ENCODE results near the gene GGCT.
A peak's percentile ranks its signal among the peaks of the same experiment; 100 is the strongest.

Gene GGCT, protein sequence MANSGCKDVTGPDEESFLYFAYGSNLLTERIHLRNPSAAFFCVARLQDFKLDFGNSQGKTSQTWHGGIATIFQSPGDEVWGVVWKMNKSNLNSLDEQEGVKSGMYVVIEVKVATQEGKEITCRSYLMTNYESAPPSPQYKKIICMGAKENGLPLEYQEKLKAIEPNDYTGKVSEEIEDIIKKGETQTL

DNA sequence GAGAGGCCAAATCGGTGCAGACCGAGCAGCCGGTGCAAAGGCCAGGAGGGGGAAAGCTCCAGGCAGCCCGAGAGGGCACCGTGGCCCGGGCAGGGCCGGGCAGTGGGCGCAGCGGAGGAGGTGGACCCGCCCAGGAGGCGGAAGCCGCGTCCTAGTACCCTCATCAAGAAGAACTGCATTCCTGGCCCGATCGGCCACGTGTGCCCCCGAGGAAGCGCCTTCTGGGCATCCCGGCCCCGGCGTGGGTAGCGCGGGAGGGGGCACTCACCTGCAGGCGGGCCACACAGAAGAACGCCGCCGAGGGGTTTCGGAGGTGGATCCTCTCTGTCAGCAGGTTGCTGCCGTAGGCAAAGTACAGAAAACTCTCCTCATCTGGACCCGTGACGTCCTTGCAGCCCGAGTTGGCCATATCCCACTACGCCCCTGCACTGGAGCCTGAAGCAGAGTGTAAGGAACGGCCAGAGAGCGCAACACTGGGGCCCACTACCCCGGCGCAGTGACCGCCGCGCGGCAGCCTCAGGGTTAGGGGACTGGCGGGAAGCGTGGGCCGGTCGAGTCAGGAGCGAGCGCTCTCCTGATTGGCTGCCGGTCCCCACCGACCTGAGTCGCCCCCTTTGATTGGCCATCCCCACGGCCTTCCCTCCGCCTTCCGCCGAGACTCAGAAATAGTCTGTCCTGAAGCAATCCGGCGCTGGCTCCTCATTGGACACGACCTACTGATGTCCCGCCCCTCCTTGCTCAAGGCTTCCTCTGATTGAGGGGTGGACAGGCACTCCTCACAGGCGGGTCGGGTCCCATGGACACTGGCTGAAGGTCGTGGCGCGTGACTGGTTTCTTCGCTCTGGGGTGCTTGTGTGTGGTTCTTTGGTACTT is at the start of gene GGCT:
Gene GGCT, minus strand, starts transcription at position 529 of the 873 bp plus-strand sequence. Its CDS starts 120 bp downstream, at position 409.
- Histone ChIP-seq H3K79me2 (ENCODE audit: insufficient read depth, low read length) (peaks cover 49% of the 10 kb centered on the region), H4K20me1 (ENCODE audit: insufficient read depth, low read length, poor library complexity, severe bottlenecking) (peaks cover 37% of the 10 kb centered on the region), H3K9me2 (replicated peaks; ENCODE audit: low read depth, low read length) (no peaks in the 10 kb centered on the region), H3K9me3 (ENCODE audit: insufficient read depth, low read depth, low read length) (no peaks in the 10 kb centered on the region), H3K36me3 (ENCODE audit: insufficient read depth, low read length) (no peaks in the 10 kb centered on the region), H3K27me3 (ENCODE audit: insufficient read depth, low read length, poor library complexity, severe bottlenecking) (no peaks in the 10 kb centered on the region), H3K4me3 (ENCODE audit: low read length, poor library complexity, severe bottlenecking) (peak within 1 kb of the TSS; percentile 96), H3F3A (ENCODE audit: low read depth) (no peaks in the 10 kb centered on the region), H3K9ac (ENCODE audit: low read depth, low read length, poor library complexity, severe bottlenecking) (peak within 1 kb of the TSS; percentile 94), H3K4me2 (ENCODE audit: low read depth, low read length, poor library complexity, severe bottlenecking) (peak within 1 kb of the TSS; percentile 94), H3K4me1 (ENCODE audit: insufficient read depth, low read length, poor library complexity, severe bottlenecking) (peaks cover 40% of the 10 kb centered on the region), H2AFZ (ENCODE audit: low read length) (peak within 1 kb of the TSS; percentile 92)
- TF ChIP-seq EZH2phosphoT487 (IDR thresholded peaks at IDR 0.05; ENCODE audit: borderline replicate concordance) = no peak
- TF ChIP-seq, protein P1, sequence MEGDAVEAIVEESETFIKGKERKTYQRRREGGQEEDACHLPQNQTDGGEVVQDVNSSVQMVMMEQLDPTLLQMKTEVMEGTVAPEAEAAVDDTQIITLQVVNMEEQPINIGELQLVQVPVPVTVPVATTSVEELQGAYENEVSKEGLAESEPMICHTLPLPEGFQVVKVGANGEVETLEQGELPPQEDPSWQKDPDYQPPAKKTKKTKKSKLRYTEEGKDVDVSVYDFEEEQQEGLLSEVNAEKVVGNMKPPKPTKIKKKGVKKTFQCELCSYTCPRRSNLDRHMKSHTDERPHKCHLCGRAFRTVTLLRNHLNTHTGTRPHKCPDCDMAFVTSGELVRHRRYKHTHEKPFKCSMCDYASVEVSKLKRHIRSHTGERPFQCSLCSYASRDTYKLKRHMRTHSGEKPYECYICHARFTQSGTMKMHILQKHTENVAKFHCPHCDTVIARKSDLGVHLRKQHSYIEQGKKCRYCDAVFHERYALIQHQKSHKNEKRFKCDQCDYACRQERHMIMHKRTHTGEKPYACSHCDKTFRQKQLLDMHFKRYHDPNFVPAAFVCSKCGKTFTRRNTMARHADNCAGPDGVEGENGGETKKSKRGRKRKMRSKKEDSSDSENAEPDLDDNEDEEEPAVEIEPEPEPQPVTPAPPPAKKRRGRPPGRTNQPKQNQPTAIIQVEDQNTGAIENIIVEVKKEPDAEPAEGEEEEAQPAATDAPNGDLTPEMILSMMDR (conservative IDR thresholded peaks at IDR 0.05; ENCODE audit: low read length) = no peak

DNA sequence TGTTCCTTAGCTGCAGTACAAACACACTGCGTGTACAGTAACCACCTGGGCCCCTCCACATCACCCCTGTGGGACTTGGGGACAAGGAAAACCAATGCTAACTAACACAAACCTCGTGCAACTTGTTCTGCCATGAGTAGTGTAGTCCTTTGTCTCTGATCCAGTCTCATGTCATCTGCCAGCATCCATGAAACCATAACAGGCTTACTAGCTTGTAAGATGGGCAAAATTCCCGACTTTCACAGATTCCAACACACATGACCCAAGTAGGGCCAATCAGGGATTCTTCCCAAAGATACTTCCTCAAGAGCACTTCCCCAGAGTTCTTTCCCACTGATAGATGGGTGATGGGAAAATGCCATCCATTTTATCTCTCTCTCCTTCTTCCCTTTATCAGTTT is 48.9 kb upstream of the GGCT start:
- Histone ChIP-seq H3K4me2 (ENCODE audit: low read depth, low read length, poor library complexity, severe bottlenecking) (no peak overlapping the region), H3K79me2 (ENCODE audit: insufficient read depth, low read length) (no peaks in the 10 kb centered on the region), H3K27me3 (ENCODE audit: insufficient read depth, low read length, poor library complexity, severe bottlenecking) (no peaks in the 10 kb centered on the region), H3F3A (ENCODE audit: low read depth) (no peaks in the 10 kb centered on the region), H3K4me3 (ENCODE audit: low read length, poor library complexity, severe bottlenecking) (no peak overlapping the region), H3K4me1 (ENCODE audit: insufficient read depth, low read length, poor library complexity, severe bottlenecking) (no peaks in the 10 kb centered on the region), H3K9me2 (replicated peaks; ENCODE audit: low read depth, low read length) (no peaks in the 10 kb centered on the region), H4K20me1 (ENCODE audit: insufficient read depth, low read length, poor library complexity, severe bottlenecking) (no peaks in the 10 kb centered on the region), H3K9me3 (ENCODE audit: insufficient read depth, low read depth, low read length) (no peaks in the 10 kb centered on the region), H2AFZ (ENCODE audit: low read length) (no peak overlapping the region), H3K36me3 (ENCODE audit: insufficient read depth, low read length) (no peaks in the 10 kb centered on the region), H3K9ac (ENCODE audit: low read depth, low read length, poor library complexity, severe bottlenecking) (no peak overlapping the region)
- TF ChIP-seq, protein P1 (conservative IDR thresholded peaks at IDR 0.05; ENCODE audit: low read length) = no peak

GRCh38 chr7:30553141-30553540 is 48.5 kb upstream of the GGCT start:
- no peak overlapping the region for H3K4me3 ChIP-seq (ENCODE audit: low read length, poor library complexity, severe bottlenecking)
- H3K9me2 ChIP-seq (replicated peaks; ENCODE audit: low read depth, low read length) = no peaks in the 10 kb centered on the region
- no peaks in the 10 kb centered on the region for H3K4me1 ChIP-seq (ENCODE audit: insufficient read depth, low read length, poor library complexity, severe bottlenecking)
- no peak overlapping the region for H3K4me2 ChIP-seq (ENCODE audit: low read depth, low read length, poor library complexity, severe bottlenecking)
- H3K36me3 ChIP-seq (ENCODE audit: insufficient read depth, low read length) = no peaks in the 10 kb centered on the region
- H3K27me3 ChIP-seq (ENCODE audit: insufficient read depth, low read length, poor library complexity, severe bottlenecking) = no peaks in the 10 kb centered on the region
- no peaks in the 10 kb centered on the region for H3F3A ChIP-seq (ENCODE audit: low read depth)
- H3K9me3 ChIP-seq (ENCODE audit: insufficient read depth, low read depth, low read length) = no peaks in the 10 kb centered on the region
- no peaks in the 10 kb centered on the region for H3K79me2 ChIP-seq (ENCODE audit: insufficient read depth, low read length)
- TF ChIP-seq EZH2phosphoT487 (IDR thresholded peaks at IDR 0.05; ENCODE audit: borderline replicate concordance) = no peak
- TF ChIP-seq, protein P1 (conservative IDR thresholded peaks at IDR 0.05; ENCODE audit: low read length) = no peak
- H4K20me1 ChIP-seq (ENCODE audit: insufficient read depth, low read length, poor library complexity, severe bottlenecking) = no peaks in the 10 kb centered on the region
- H3K9ac ChIP-seq (ENCODE audit: low read depth, low read length, poor library complexity, severe bottlenecking) = no peak overlapping the region
- no peak overlapping the region for H2AFZ ChIP-seq (ENCODE audit: low read length)

Data from Loucy (cell line).